Brain microvascular endothelial cell (primary cell): ENCODE data around the gene SERPINI1.

Experiments used
- DNase-seq: peaks from one replicate; pipeline ENCODE4 v3.0.0-alpha.2; 2020
- H3K27ac ChIP-seq: fragments of 250-450 bp; sonication (Bioruptor Pico); 2 replicates; pipeline ENCODE4 v1.5.1; 2020; ENCODE audit warnings: mild to moderate bottlenecking, moderate library complexity
- H3K27me3 ChIP-seq: fragments of 250-450 bp; sonication (Bioruptor Pico); replicated peaks from 2 replicates; pipeline ENCODE4 v1.5.1; 2020; ENCODE audit warnings: mild to moderate bottlenecking
- H3K36me3 ChIP-seq: fragments of 250-450 bp; sonication (Bioruptor Pico); replicated peaks from 2 replicates; pipeline ENCODE4 v1.5.1; 2020; ENCODE audit warnings: mild to moderate bottlenecking
- H3K4me3 ChIP-seq: 2 replicates; pipeline ENCODE4 v1.5.1; 2011; ENCODE audit warnings: low read depth, mild to moderate bottlenecking, control low read depth, low read length, moderate library complexity
- CTCF ChIP-seq: IDR thresholded peaks from 2 replicates; pipeline ENCODE4 v1.5.1; 2011; ENCODE audit warnings: low read depth, mild to moderate bottlenecking, moderate library complexity, low read length, control low read depth, inconsistent platforms; ENCODE audit errors: missing control alignments
- in situ Hi-C: cut with HindIII; loops from 2 replicates; pipeline ENCODE4 v1.10.0; 2017; ENCODE audit warnings: low sequenced_read_pairs, low pct_ligation_motif_present

The SERPINI1 gene

GRCh38 chr3:167735233-167736138 lies at the start of gene SERPINI1:
SERPINI1 (plus strand) TSS chr3:167735721; CDS start chr3:167789129, 53,408 bp downstream.
- H3K4me3 ChIP-seq = peak within 1 kb of the TSS; percentile 93
- in situ Hi-C loops = no loop called here
- H3K36me3 ChIP-seq = no peaks in the 10 kb centered on the region
- H3K27me3 ChIP-seq = no peaks in the 10 kb centered on the region
- TF ChIP-seq CTCF = no peak
- H3K27ac ChIP-seq = peak within 1 kb of the TSS; percentile 63
- DNase-seq = peak; percentile 91

- no peak for DNase-seq
- H3K4me3 ChIP-seq = no peak overlapping the region
Observed at GRCh38 chr3:167691366-167691765, 44.2 kb upstream of the SERPINI1 start.

GRCh38 chr3:167694121-167694520 lies 41.4 kb upstream of the SERPINI1 start:
- H3K36me3 ChIP-seq = peaks cover 6% of the 10 kb centered on the region
- H3K27ac ChIP-seq = no peak overlapping the region
- in situ Hi-C loops = no loop called here
- H3K4me3 ChIP-seq = no peak overlapping the region
- TF ChIP-seq CTCF = no peak
- DNase-seq = no peak
- H3K27me3 ChIP-seq = no peaks in the 10 kb centered on the region

More at GRCh38 chr3:167691366-167691765, 44.2 kb upstream of the SERPINI1 start:
- in situ Hi-C loops = no loop called here
- no peak for TF ChIP-seq CTCF
- Histone ChIP-seq H3K27me3 (no peaks in the 10 kb centered on the region), H3K36me3 (peaks cover 6% of the 10 kb centered on the region), H3K27ac (no peak overlapping the region)

GRCh38 chr3:167700046-167700445 lies 35.5 kb upstream of the SERPINI1 start:
- peaks cover 3% of the 10 kb centered on the region for H3K36me3 ChIP-seq
- H3K4me3 ChIP-seq = no peak overlapping the region
- no peak for TF ChIP-seq CTCF
- DNase-seq = no peak
- H3K27ac ChIP-seq = no peak overlapping the region
- in situ Hi-C loops = no loop called here
- H3K27me3 ChIP-seq = no peaks in the 10 kb centered on the region

- Histone ChIP-seq H3K36me3 (no peaks in the 10 kb centered on the region), H3K27me3 (no peaks in the 10 kb centered on the region), H3K4me3 (no peak overlapping the region), H3K27ac (no peak overlapping the region)
- in situ Hi-C loops = no loop called here
- no peak for TF ChIP-seq CTCF
- DNase-seq = no peak
Observed at GRCh38 chr3:167700926-167701325, 34.6 kb upstream of the SERPINI1 start.
